ENCODE measurements around the gene MSL2.
"Not testable (repeated sequence)": the region's sequence is repeated elsewhere in the genome, so short reads cannot be mapped to it uniquely, and the experiment has no call there.

The MSL2 gene

DNA sequence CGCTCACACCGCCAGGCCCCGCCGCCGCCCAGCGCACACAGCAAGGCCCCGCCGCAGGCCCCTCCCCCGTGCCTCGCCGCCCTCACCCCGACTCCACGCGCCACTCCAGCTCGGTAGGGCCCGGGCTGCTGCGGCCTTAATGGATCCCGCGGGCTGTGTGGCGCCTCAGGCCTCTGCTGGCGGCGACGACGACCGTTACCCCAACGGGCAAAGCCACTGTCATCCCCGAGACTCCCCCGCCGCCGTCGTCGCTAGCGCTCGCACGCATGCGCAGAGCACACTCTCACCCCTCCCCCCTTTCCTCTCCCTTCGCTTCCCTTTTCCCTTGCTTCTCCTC, at the start of gene MSL2:
MSL2 (minus strand) TSS at position 272 of the 337 bp plus-strand sequence. CDS start 1,222 bp downstream, outside the sequence.
- no peak for DNase-seq

DNA sequence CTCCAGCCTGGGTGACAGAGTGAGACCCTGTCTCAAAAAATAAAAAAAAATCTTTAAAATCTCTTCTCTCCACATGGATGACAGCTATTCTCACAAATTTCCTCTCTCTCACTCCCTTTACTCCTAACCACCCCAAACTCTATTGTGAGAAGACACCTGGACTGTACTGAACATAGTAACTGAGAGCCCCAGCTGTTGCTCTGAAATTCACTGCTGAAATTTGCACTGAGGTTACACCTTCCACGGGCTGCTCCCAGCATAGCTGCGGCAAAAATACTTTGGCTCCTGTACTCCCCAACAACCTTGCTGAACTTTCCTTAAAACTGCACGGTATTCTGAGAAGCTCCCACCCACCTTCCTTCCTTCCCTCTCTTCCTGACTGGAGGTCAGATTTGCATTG, 49.6 kb upstream of the MSL2 start:
- no peak for DNase-seq

- DNase-seq: no peak
These were observed 43.0 kb upstream of the MSL2 start for GRCh38 chr3:136239094-136239493.

DNA sequence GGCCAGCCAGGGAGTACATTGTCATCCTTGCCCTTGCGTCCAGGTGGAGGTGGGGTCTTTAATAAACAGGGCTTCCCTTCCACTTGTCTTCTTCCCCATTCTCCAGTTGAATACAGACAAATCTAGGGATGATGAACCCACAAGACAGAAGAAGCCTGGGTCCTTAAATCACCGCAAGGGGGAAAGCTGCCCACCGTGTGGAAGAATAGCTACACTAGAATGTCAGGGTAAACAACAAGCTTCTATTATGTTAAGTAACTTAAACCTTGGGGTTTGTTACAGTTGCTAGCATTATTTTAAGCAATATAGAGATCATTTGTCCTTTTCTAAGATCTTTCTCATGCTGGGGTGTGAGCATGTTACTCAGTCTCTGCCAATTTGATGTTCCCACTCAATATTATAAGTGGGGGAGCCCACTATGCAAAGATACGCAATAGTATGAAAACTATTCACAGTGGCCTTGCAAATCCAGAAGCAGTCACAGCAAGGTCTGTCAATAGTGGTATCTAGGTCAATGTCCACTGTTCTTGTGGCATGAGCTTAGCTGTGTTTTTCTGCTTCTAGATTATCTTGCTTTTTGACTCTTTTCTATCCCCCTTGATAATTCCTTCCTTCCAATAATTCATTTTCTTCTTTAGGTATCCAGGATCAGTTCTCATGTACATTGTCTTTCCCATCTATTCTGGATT, 42.0 kb upstream of the MSL2 start:
- no peak for DNase-seq

DNA sequence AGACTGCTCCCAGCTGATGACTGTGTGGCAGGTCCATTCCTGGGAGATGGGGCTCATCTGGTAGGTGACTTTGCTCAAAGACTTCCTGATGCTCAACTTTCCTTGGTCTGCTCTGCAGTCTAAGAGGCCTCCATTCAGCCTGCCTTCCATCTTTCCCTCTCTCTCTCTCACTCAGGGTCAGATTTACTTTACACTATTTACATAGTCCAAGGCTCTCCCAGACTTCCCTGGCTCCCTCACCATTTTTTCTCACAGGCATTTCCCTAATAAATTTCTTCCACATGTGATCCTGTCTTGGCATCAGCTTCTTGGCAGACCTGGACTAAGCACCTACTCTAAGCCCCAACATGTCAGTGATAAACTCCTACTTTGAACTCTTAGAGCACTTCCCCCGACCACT, 41.0 kb upstream of the MSL2 start:
- DNase-seq: no peak

GRCh38 chr3:136236109-136236508, 40.0 kb upstream of the MSL2 start:
- no peak for DNase-seq

DNA sequence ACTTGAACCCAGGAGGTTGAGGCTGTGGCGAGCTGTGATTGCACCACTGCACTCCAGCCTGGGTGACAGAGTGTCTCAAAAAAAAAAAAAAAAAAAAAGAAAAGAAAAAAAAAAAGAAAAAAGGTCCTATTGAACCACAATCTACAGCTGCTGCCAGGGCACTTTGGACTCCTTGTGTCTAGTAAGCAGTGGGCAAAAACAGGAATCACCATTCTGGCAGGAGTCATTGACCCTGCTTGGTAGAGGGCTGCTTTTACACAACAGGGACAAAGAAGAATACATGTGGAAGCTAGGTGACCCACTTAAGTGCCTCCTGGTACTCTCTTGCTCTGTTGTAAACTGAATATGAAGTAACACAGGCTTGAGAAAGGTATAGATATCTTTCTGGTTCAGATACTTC, 39.4 kb upstream of the MSL2 start:
- DNase-seq: no peak

- no peak for DNase-seq
These were observed 36.3 kb upstream of the MSL2 start for GRCh38 chr3:136232413-136232812.

GRCh38 chr3:136222746-136223145, 26.6 kb upstream of the MSL2 start:
- not testable (repeated sequence) for DNase-seq

- no peak for DNase-seq
These were observed 15.4 kb upstream of the MSL2 start for GRCh38 chr3:136211547-136211946.

DNA sequence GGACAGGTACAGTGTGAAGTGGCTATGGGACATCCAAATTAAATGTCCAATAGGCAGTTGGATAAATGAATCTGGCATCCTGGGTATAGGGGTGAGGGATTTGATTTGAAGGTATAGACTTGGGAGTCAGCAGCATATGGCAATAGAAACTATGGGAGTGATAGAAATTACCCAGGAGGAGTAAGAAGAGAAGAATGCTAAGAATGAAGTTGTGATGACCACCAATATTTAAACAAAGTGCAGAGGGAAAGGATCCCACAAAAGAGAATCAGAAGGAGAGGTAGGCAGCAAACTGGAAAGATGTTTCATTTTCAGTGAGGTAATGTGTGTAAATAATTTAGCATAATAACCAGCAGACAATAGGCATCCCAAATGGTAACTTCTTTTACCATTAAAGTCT, 13.8 kb upstream of the MSL2 start:
- no peak for DNase-seq

DNA sequence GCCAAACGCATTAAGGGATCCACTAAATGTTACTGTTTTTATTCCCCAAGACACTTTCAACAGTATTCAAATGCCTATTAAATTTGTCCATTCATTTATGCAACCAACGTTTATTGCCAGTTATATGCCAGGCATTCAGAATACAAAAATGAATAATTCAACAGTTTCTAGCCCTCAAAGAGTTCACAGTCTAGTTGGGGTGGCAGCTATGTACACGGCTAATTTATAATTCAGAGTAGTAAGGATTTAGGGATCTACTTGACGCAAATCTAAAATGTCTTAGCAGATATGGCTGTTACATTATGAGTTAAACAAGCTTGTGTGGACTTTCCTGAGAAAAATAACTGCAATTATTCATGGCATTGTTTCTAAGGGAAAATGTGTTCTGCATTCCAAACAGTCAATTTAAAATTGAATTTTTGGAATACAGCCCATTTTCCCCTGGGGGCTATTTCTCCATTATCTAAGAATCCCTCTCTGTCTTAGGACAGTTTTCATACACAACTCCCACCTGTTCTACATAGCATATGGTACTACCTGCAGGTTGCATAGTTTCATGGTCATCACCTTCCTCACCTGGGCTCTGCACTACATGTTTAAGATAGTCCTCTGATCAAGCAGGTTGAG, 11.5 kb upstream of the MSL2 start:
- no peak for DNase-seq

GRCh38 chr3:136199219-136199618, 3.1 kb upstream of the MSL2 start:
- DNase-seq: peak; percentile 54

DNA sequence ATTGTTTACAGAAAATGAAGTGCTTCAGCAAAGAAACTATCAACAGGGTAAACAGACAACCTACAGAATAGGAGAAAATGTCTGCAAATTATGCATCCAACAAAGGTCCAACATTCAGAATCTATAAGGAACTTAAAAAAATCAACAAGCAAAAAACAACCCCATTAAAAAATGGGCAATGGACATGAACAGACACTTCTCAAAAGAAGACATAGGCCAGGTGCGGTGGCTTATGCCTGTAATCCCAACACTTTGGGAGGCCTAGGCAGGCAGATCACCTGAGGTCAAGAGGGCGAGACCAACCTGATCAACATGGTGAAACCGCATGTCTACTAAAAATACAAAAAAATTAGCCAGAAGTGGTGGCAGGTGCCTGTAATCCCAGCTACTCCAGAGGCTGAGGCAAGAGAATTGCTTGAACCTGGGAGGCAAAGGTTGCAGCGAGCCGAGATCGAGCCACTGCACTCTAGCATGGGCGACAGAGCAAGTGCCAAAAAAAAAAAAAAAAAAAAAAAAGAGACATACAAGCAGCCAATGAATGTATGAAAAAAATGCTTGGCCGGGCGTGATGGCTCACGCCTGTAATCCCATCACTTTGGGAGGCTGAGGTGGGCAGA, 2.4 kb upstream of the MSL2 start:
- not testable (repeated sequence) for DNase-seq

DNA sequence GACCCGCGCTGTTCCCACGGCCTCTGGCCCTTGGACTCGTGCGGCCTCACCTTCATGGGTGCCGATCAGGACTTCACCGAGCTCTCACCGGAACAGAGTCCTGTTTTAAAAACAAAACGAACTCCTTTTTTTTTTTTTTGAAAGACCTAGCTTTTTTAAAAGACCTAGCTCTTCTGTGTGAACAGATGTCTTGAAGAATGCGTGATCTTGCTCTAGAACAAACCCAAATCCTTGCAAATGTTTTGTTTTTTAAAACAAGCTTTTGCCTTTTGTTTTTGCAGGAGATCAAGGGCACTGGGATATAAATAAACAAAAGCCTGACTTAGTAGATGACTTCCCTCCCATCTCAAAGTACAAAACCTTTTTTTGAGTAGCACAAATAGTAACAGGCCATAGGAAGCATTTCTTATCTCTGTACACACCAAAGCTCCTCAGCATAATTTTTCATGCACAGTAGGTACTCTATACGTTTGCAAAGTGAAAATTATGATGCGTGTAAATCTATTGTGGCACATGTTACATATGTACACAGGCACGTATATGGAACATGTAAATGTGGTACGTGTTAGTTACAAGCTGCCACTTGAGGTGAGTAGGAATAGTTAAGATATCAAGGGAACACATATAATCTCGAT, 1.1 kb upstream of the MSL2 start:
- DNase-seq: peak; percentile 53

DNA sequence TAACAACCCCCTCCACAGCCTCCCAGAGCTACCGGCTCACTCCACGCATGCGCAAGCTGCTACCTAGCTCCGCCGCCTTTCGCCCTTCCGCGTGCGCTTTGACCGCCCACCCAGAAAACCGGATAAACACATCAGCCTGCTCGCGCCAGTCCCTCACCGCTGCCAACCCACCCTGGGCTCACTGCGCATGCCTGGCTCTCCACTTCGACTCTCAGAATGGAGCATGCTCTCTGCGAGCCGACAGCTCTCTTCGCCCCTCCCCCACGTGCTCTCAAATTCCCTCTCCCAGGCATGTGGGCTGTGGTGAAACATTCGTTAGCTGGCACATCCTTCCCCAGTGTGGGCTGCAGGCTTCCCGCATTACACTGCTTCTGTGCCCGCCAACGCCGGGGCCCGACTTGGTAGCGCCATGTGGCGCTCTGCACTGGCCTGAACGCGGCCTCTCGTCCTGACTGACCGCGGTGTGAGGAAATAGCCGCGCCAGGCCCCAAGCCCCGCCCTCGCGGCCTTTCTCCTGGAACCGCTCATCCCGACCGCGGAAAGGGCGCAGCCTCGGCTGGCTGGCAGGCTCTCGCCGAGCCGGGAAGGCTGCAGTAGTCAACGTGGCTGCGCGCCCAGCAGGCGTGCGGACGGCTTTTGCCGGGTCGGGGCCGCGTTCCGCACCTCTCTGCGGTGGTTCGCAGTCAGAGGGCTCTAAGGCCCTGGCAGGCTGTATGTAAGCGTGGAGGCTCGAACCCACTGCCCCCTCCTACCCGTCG, 445 bp upstream of the MSL2 start:
- peak; percentile 100 for DNase-seq

- DNase-seq: peak; percentile 93
These were observed 674 bp downstream of the MSL2 start for GRCh38 chr3:136195258-136196063.

- peak; percentile 80 for DNase-seq
These were observed 1.5 kb downstream of the MSL2 start for GRCh38 chr3:136194409-136195257.

GRCh38 chr3:136193278-136194054, 2.7 kb downstream of the MSL2 start:
- DNase-seq: peak; percentile 62

DNA sequence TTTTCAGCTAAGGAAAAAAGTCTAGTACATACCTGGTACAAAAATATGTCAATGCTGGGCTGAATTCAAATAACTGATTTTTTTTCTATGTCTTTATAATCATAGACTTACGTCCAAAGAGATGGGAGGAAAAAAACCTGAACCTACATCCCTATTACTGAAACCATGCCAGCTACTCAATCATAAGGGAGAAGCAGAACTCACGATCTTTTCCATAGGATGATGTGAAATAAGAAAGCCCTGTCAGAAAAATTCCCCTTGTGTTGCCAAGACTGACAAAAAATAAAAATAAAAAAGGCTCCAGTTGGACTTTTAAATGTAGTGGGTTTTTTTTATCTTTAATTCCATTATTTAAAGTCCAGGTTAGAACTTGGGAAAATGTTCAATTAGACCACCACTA, 3.3 kb downstream of the MSL2 start:
- DNase-seq: no peak

GRCh38 chr3:136192195-136192594, 3.9 kb downstream of the MSL2 start:
- not testable (repeated sequence) for DNase-seq
